Panc1 (cell line): Measurements from ENCODE around the gene NFATC1. TPM values are rescaled to one million over a fixed set of nuclear protein-coding genes. Genes with fewer than 3 reads are reported as not detected.

Experiments used
- ATAC-seq: fragments of 200-7000 bp; cut with Tn5 transposase; 2 replicates; pipeline ENCODE4 v1.9.1; 2020; ENCODE audit warnings: mild to moderate bottlenecking, moderate library complexity
- BruUV-seq: library from RNA; stranded (reverse); fragments of 400-500 nt; replicated peaks from 2 replicates; lab custom pipeline; 2021; lab: Mats Ljungman, UMichigan
- CTCF ChIA-PET: fragments of 300-600 bp; sonication (Branson Sonifier 250); formaldehyde crosslinking; loops from one replicate; lab custom pipeline; 2022; ENCODE audit warnings: antibody characterized with exemption; lab: Charles Lee
- POLR2A ChIA-PET: fragments of 300-600 bp; sonication (Branson Sonifier 250); formaldehyde crosslinking; loops from one replicate; lab custom pipeline; 2022; ENCODE audit warnings: antibody characterized with exemption; lab: Charles Lee
- DNase-seq: peaks from one replicate; pipeline ENCODE4 v3.0.0-alpha.2; 2010; ENCODE audit warnings: low read depth, low spot score
- H3K27ac ChIP-seq: 2 replicates; pipeline ENCODE4 v1.5.1; 2011; ENCODE audit warnings: mild to moderate bottlenecking, low read length, inconsistent platforms
- H3K27me3 ChIP-seq: fragments of 200-500 bp; sonication (Bioruptor generic); 2 replicates; pipeline ENCODE4 v1.6.0; 2014; ENCODE audit warnings: low read length, inconsistent platforms; ENCODE audit not compliant: control insufficient read depth, insufficient read depth
- H3K36me3 ChIP-seq: fragments of 200-500 bp; sonication (Bioruptor generic); 2 replicates; pipeline ENCODE4 v1.5.1; 2014; ENCODE audit warnings: inconsistent platforms, mild to moderate bottlenecking, low read length, moderate library complexity; ENCODE audit not compliant: control insufficient read depth, insufficient read depth
- H3K4me1 ChIP-seq: 2 replicates; pipeline ENCODE4 v1.5.1; 2011; ENCODE audit warnings: inconsistent platforms, mild to moderate bottlenecking, low read length, moderate library complexity; ENCODE audit not compliant: control insufficient read depth, insufficient read depth
- H3K4me3 ChIP-seq, 2 experiments: 2 replicates each; pipeline ENCODE4 v1.5.1; 2011 to 2012; ENCODE audit warnings: low read depth in 2 of 2, low read length in 2 of 2, mild to moderate bottlenecking in 2 of 2, inconsistent platforms in 1 of 2, moderate library complexity in 1 of 2
- H3K9me3 ChIP-seq: fragments of 200-500 bp; sonication (Bioruptor generic); 2 replicates; pipeline ENCODE4 v1.5.1; 2014; ENCODE audit warnings: low read depth, mild to moderate bottlenecking, inconsistent platforms, low read length, moderate library complexity; ENCODE audit not compliant: control insufficient read depth, insufficient read depth
- CTCF ChIP-seq: fragments of 450-650 bp; IDR thresholded peaks from 2 replicates; pipeline ENCODE4 v1.5.1; 2017; ENCODE audit warnings: mild to moderate bottlenecking
- POLR2AphosphoS5 ChIP-seq: IDR thresholded peaks from 2 replicates; pipeline ENCODE4 v1.6.1; 2012; ENCODE audit warnings: mild to moderate bottlenecking, low read depth, low read length, moderate library complexity
- REST ChIP-seq, 2 experiments: IDR thresholded peaks; 2 replicates each; pipeline ENCODE4 v1.6.1; 2011 to 2012; ENCODE audit warnings: low read depth in 2 of 2, control low read depth in 1 of 2, low read length in 1 of 2, mild to moderate bottlenecking in 1 of 2, moderate library complexity in 1 of 2; ENCODE audit not compliant: insufficient read depth in 1 of 2
- SIN3A ChIP-seq: IDR thresholded peaks from 2 replicates; pipeline ENCODE4 v1.6.1; 2012; ENCODE audit warnings: low read depth, mild to moderate bottlenecking, low read length, moderate library complexity, borderline replicate concordance; ENCODE audit not compliant: insufficient read depth
- TCF7L2 ChIP-seq: IDR thresholded peaks from 2 replicates; pipeline ENCODE4 v1.6.1; 2011; ENCODE audit warnings: mild to moderate bottlenecking, low read depth, low read length, inconsistent platforms
- in situ Hi-C: cut with HindIII; loops from 2 replicates; pipeline ENCODE4 v1.10.0; 2016; ENCODE audit warnings: low sequenced_read_pairs, low pct_unique_long_range_greater_than_20kb
- intact Hi-C: fragments of 100-400 bp; cut with micrococcal nuclease; formaldehyde crosslinking; loops from one replicate; pipeline ENCODE4 v1.10.0; 2022; ENCODE audit not compliant: unreplicated experiment
- total RNA-seq: library from RNA; stranded (reverse); gene quantifications from one replicate; pipeline ENCODE4 v1.2.1, GENCODE V29; 2021; ENCODE audit not compliant: unreplicated experiment

The NFATC1 gene
- total RNA-seq, 1 experiment from 2014 or later = 30.8 TPM

- CTCF ChIA-PET = no interaction called here
- intact Hi-C loops (no loop called here), in situ Hi-C loops (no loop called here)
- H3K9me3 ChIP-seq = no peaks in the 10 kb centered on the region
- BruUV-seq = no TSS peak
- H3K36me3 ChIP-seq = no peaks in the 10 kb centered on the region
- TF ChIP-seq POLR2AphosphoS5 = no peak
- TF ChIP-seq TCF7L2 = no peak
- no peak for TF ChIP-seq SIN3A
- TF ChIP-seq REST (IDR thresholded peaks at IDR 0.05; ENCODE audit: insufficient read depth in 1 of 2, low read depth in 2 of 2, low read length in 1 of 2) = no peak
- no peak for TF ChIP-seq CTCF
- no peaks in the 10 kb centered on the region for H3K4me1 ChIP-seq
- ATAC-seq = no peak
- no peak overlapping the region for H3K27ac ChIP-seq
- H3K4me3 ChIP-seq = no peak overlapping the region
- H3K27me3 ChIP-seq = no peaks in the 10 kb centered on the region
- DNase-seq = no peak
- POLR2A ChIA-PET = no interaction called here
These were observed 27.7 kb downstream of the NFATC1 start for GRCh38 chr18:79423211-79424007.

GRCh38 chr18:79424008-79424565, 28.4 kb downstream of the NFATC1 start:
- H3K4me1 ChIP-seq = no peaks in the 10 kb centered on the region
- no peak for TF ChIP-seq POLR2AphosphoS5
- no peak for TF ChIP-seq TCF7L2
- TF ChIP-seq REST (IDR thresholded peaks at IDR 0.05; ENCODE audit: insufficient read depth in 1 of 2, low read depth in 2 of 2, low read length in 1 of 2) = no peak
- no peak overlapping the region for H3K27ac ChIP-seq
- no peaks in the 10 kb centered on the region for H3K27me3 ChIP-seq
- ATAC-seq (no peak), DNase-seq (no peak)
- intact Hi-C loops = no loop called here
- CTCF ChIA-PET = no interaction called here
- POLR2A ChIA-PET = no interaction called here
- in situ Hi-C loops = no loop called here
- no TSS peak for BruUV-seq
- no peaks in the 10 kb centered on the region for H3K9me3 ChIP-seq
- H3K4me3 ChIP-seq = no peak overlapping the region
- H3K36me3 ChIP-seq = no peaks in the 10 kb centered on the region
